Upper lobe of left lung (tissue), 4 donors: Measurements from ENCODE around the gene MBNL2.

Source experiments
- CTCF ChIP-seq, 6 experiments: fragments of 450-650 bp in 4 of 6; fragments of 200-600 bp in 2 of 6; sonication (generic) in 2 of 6; IDR thresholded peaks; one replicate each; pipeline ENCODE4 v1.5.1; 2016 to 2019; ENCODE audit warnings: antibody characterized with exemption in 6 of 6
- EP300 ChIP-seq, 4 donors: sonication (generic); formaldehyde crosslinking; IDR thresholded peaks; one replicate each; pipeline ENCODE4 v1.5.1; 2017; ENCODE audit warnings: antibody characterized with exemption in 4 of 4, control low read depth in 2 of 4
- POLR2AphosphoS5 ChIP-seq, 2 donors: sonication (generic); formaldehyde crosslinking; IDR thresholded peaks; one replicate each; pipeline ENCODE4 v1.5.1; 2017; ENCODE audit warnings: antibody characterized with exemption in 2 of 2

DNA sequence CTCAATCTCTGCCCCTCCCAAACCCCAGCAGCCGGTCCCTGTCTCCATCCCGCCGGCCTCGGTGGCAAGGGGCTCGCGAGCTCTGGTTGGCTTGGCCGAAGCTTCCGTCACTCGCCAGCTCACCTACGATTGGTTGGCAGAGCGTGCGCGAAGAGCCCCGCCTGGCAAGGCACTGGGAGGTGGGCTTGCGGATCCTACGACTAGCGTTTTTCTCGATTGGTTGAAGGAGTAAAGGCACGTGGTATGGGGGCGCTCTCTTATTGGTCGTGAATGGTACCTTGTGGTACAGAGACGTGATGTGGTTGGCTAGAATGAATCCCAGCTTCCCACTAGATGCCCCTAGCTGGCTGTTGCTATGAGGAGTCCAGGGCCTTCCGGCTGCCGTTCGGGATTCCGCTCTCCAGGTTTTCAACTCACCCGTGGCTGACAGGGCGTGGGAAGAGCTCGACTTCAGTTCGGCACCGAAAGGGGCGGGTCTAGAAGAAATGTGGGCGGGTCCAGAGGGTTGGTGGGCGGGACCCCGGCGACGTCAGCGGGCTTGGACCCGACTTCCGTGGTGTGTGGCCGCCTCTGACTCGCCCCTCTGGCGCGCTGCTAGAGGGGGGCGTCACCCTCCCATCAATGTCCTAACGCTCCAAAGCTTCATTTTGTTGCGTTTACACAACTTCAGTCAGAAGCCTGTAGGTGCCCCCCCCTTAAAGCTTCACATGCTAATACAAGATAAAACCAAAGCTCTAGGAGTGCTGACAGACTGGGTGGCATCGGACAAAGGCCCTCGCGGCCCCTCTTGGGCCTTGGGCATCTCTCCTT is 211.0 kb downstream of the MBNL2 start:
- TF ChIP-seq CTCF (IDR thresholded peaks at IDR 0.05) = peak in 3 of 6 experiments; percentile 3 to 12 (median 4)
- peak in 1 of 4 donors; percentile 69 for TF ChIP-seq EP300 (IDR thresholded peaks at IDR 0.05)
- peak in 1 of 2 donors; percentile 71 for TF ChIP-seq POLR2AphosphoS5 (IDR thresholded peaks at IDR 0.05)
